Neural progenitor cell (in vitro differentiated cells): Measurements from ENCODE around the gene PTOV1. TPM values are rescaled to one million over a fixed set of nuclear protein-coding genes. Genes with fewer than 3 reads are reported as not detected.

Source experiments
- DNase-seq: peaks from one replicate; pipeline ENCODE4 v3.0.0-alpha.2; 2016; ENCODE audit warnings: low spot score
- H2AFZ ChIP-seq: fragments of 200-600 bp; sonication (generic); replicated peaks from 2 replicates; pipeline ENCODE4 v1.6.1; 2016; ENCODE audit warnings: antibody characterized with exemption
- H3F3A ChIP-seq: fragments of 200-600 bp; sonication (generic); 2 replicates; pipeline ENCODE4 v1.6.1; 2016; ENCODE audit warnings: antibody characterized with exemption, low read depth
- H3K27ac ChIP-seq: fragments of 200-600 bp; sonication (generic); 2 replicates; pipeline ENCODE4 v1.5.1; 2016; ENCODE audit warnings: mild to moderate bottlenecking
- H3K27me3 ChIP-seq: fragments of 200-600 bp; sonication (generic); 2 replicates; pipeline ENCODE4 v1.6.1; 2016; ENCODE audit warnings: mild to moderate bottlenecking, moderate library complexity
- H3K36me3 ChIP-seq: fragments of 200-600 bp; sonication (generic); 2 replicates; pipeline ENCODE4 v1.5.1; 2016
- H3K4me1 ChIP-seq: fragments of 200-600 bp; sonication (generic); 2 replicates; pipeline ENCODE4 v1.6.1; 2016; ENCODE audit warnings: mixed run types
- H3K4me2 ChIP-seq: fragments of 200-600 bp; sonication (generic); 2 replicates; pipeline ENCODE4 v1.6.1; 2016
- H3K4me3 ChIP-seq: fragments of 200-600 bp; sonication (generic); 2 replicates; pipeline ENCODE4 v1.5.1; 2016
- H3K79me2 ChIP-seq: fragments of 200-600 bp; sonication (generic); 2 replicates; pipeline ENCODE4 v1.6.1; 2016; ENCODE audit warnings: low read depth
- H3K9ac ChIP-seq: fragments of 200-600 bp; sonication (generic); 2 replicates; pipeline ENCODE4 v1.6.1; 2016
- H3K9me3 ChIP-seq: fragments of 200-600 bp; sonication (generic); 2 replicates; pipeline ENCODE4 v1.5.1; 2016; ENCODE audit warnings: low read depth
- H4K20me1 ChIP-seq: fragments of 200-600 bp; sonication (generic); 2 replicates; pipeline ENCODE4 v1.6.1; 2016; ENCODE audit warnings: low read depth
- H3K27ac Mint-ChIP-seq: 3 replicates; pipeline ENCODE4 v1.8.0; 2021; ENCODE audit warnings: mixed read lengths
- H3K27me3 Mint-ChIP-seq: 2 replicates; pipeline ENCODE4 v1.8.0; 2022; ENCODE audit warnings: low read depth, mild to moderate bottlenecking, inconsistent platforms, moderate library complexity, mixed read lengths; ENCODE audit not compliant: insufficient read depth
- H3K36me3 Mint-ChIP-seq: 3 replicates; pipeline ENCODE4 v1.8.0; 2021; ENCODE audit warnings: mixed read lengths
- H3K4me1 Mint-ChIP-seq: 3 replicates; pipeline ENCODE4 v1.8.0; 2021; ENCODE audit warnings: mixed read lengths
- H3K4me3 Mint-ChIP-seq: 3 replicates; pipeline ENCODE4 v1.8.0; 2021; ENCODE audit warnings: mild to moderate bottlenecking, moderate library complexity, mixed read lengths
- H3K9me3 Mint-ChIP-seq: 3 replicates; pipeline ENCODE4 v1.8.0; 2020; ENCODE audit warnings: mixed read lengths
- EZH2 ChIP-seq: fragments of 200-600 bp; sonication (generic); IDR thresholded peaks from 2 replicates; pipeline ENCODE4 v1.6.1; 2017; ENCODE audit warnings: antibody characterized with exemption, mild to moderate bottlenecking, moderate library complexity
- EZH2phosphoT487 ChIP-seq: fragments of 200-600 bp; sonication (generic); IDR thresholded peaks from 2 replicates; pipeline ENCODE4 v1.6.1; 2017; ENCODE audit warnings: antibody characterized with exemption
- total RNA-seq: library from RNA; depleted of rRNA; stranded (reverse); fragments of >200 nt; gene quantifications from 2 replicates; pipeline ENCODE4 v1.2.3, GENCODE V29; 2015; ENCODE audit warnings: low replicate concordance
- TF ChIP-seq, protein P1 (sequence below): fragments of 200-600 bp; sonication (generic); IDR thresholded peaks from 2 replicates; pipeline ENCODE4 v1.5.1; 2017; ENCODE audit warnings: antibody characterized with exemption, mild to moderate bottlenecking

The PTOV1 gene
- total RNA-seq, 1 donor from 2014 or later = 63.5 TPM

DNA sequence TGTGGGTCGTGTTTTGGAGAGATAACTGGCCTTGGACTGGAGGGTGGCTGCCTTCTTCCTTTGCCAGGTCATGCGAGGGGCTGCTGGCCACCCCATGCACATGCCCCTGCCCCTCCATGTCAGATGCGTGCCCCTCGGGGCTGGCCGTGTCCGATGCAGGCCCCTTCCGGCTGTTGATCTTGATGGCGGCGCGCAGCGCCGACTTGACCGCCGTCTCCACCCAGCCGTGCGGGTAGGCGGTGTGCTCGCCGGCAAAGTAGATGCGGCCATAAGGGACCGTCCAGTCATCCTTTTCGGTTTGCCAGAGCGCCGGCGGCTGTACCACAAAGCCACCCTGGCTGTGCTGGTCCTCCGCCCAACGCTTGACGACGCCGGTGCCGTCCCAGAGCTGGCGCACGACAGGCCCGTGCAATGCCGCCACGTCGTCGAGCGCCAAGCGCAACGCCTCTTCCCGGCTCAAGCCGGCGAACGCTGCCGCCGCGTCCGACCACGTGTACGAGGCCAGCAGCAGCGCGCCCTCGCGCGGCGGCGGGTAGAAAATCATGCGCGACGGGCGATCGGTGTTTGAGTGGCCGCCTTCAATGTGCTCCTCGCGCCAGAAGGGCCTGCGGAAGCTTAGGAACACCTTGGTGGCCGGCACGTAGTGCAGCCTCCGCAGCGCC is 38.9 kb downstream of the PTOV1 start:
- H3K9me3 ChIP-seq = no peaks in the 10 kb centered on the region
- H3K9ac ChIP-seq = no peak overlapping the region

DNA sequence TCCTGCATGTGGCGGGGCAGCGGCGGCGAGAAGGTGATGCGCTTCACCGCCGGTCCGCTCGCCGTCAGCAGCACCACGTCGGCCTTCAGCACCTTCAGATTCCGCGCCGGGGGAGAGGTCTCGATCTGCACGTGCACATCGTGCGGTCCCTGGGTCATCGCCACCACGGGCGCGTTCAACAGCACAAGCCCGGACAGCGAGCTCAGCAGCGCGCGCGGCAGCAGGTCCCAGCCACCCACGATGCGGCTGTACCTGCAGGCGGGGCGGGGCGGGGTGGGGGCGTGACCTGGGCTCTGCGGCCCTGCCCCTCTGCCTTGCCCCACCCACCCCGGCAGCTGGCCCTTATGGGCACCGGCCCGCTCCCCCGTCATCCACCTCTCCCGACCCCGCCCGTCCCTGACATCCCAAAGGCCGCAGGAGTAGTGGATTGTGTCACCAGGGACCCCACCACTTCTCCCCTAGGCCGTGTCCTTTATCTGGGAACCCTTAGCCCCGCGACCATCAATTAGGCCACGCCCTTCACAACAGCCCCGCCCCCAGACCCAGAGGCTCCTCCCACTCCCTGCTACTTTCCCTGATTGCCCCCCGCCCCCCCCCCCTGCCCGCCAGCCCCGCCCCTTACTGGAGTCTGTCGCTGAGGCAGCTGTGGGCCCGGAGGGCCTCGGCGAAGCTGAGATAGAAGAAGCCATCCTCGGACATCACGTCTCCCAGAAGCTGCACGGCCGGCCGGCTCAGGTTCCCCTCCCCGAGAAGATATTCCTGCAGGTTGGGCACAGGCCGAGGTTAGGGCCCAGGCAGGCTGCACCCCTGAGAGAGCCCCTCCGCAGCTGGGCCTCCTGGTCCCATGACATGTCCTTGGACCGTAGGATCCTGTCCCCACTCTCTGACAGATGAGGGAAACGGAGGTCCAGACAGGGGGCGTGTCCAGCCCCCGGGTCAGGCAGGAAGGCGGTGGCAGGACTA is 39.7 kb downstream of the PTOV1 start:
- Mint-ChIP-seq H3K27me3 (peaks cover 17% of the 10 kb centered on the region), H3K4me3 (peak overlapping the region; percentile 82), H3K36me3 (peaks cover 2% of the 10 kb centered on the region), H3K4me1 (peaks cover 4% of the 10 kb centered on the region), H3K27ac (no peak overlapping the region), H3K9me3 (no peaks in the 10 kb centered on the region)
- H3K27ac ChIP-seq = no peak overlapping the region
- peak; percentile 82 for DNase-seq
- no peaks in the 10 kb centered on the region for H3K36me3 ChIP-seq
- H4K20me1 ChIP-seq = no peaks in the 10 kb centered on the region
- H3K27me3 ChIP-seq = peaks cover 24% of the 10 kb centered on the region
- TF ChIP-seq, protein P1, sequence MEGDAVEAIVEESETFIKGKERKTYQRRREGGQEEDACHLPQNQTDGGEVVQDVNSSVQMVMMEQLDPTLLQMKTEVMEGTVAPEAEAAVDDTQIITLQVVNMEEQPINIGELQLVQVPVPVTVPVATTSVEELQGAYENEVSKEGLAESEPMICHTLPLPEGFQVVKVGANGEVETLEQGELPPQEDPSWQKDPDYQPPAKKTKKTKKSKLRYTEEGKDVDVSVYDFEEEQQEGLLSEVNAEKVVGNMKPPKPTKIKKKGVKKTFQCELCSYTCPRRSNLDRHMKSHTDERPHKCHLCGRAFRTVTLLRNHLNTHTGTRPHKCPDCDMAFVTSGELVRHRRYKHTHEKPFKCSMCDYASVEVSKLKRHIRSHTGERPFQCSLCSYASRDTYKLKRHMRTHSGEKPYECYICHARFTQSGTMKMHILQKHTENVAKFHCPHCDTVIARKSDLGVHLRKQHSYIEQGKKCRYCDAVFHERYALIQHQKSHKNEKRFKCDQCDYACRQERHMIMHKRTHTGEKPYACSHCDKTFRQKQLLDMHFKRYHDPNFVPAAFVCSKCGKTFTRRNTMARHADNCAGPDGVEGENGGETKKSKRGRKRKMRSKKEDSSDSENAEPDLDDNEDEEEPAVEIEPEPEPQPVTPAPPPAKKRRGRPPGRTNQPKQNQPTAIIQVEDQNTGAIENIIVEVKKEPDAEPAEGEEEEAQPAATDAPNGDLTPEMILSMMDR = peak; percentile 3
- no peak for TF ChIP-seq EZH2phosphoT487
- TF ChIP-seq EZH2 = peak; percentile 22
- H3F3A ChIP-seq = peaks cover 23% of the 10 kb centered on the region
- H2AFZ ChIP-seq = peak overlapping the region; percentile 42
- peak overlapping the region; percentile 48 for H3K4me2 ChIP-seq
- no peaks in the 10 kb centered on the region for H3K9me3 ChIP-seq
- H3K9ac ChIP-seq = no peak overlapping the region
- H3K79me2 ChIP-seq = no peaks in the 10 kb centered on the region
- H3K4me1 ChIP-seq = no peaks in the 10 kb centered on the region
- peak overlapping the region; percentile 30 for H3K4me3 ChIP-seq

More for the DNA sequence above, 38.9 kb downstream of the PTOV1 start:
- Histone ChIP-seq H4K20me1 (no peaks in the 10 kb centered on the region), H3K27ac (no peak overlapping the region), H3K36me3 (no peaks in the 10 kb centered on the region), H3K4me1 (no peaks in the 10 kb centered on the region), H3K4me3 (peak overlapping the region; percentile 30), H3F3A (peaks cover 23% of the 10 kb centered on the region), H2AFZ (peak overlapping the region; percentile 30), H3K79me2 (no peaks in the 10 kb centered on the region), H3K4me2 (peak overlapping the region; percentile 48), H3K27me3 (peaks cover 24% of the 10 kb centered on the region)
- peak overlapping the region; percentile 82 for H3K4me3 Mint-ChIP-seq
- DNase-seq = peak; percentile 91
- H3K4me1 Mint-ChIP-seq = peaks cover 4% of the 10 kb centered on the region
- peaks cover 17% of the 10 kb centered on the region for H3K27me3 Mint-ChIP-seq
- no peaks in the 10 kb centered on the region for H3K9me3 Mint-ChIP-seq
- TF ChIP-seq, protein P1 = peak; percentile 74
- TF ChIP-seq EZH2 = peak; percentile 45
- TF ChIP-seq EZH2phosphoT487 = peak; percentile 45
- no peak overlapping the region for H3K27ac Mint-ChIP-seq
- H3K36me3 Mint-ChIP-seq = peaks cover 6% of the 10 kb centered on the region

DNA sequence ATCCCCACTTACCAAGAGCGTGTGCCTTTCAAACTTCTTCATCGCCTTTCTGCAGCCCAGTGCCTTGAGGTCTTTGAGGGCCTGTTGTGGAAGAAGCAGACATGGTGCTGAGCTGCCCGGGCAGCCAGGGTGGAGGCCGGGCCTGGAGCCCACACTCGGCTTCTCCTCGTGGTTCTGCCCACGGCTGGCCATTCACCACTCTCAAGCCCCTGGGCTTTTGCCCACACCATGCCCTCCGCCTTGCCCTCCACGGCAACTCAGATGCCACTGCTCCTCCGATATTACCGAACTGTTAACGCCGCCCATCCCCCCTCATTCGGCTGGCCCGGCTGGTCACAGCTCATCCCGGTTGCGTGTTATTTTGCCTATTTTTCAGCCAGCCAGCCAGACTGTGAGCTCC is 40.4 kb downstream of the PTOV1 start:
- no peak overlapping the region for H3K27ac ChIP-seq
- H4K20me1 ChIP-seq = no peaks in the 10 kb centered on the region
- H3K79me2 ChIP-seq = no peaks in the 10 kb centered on the region
- H3K36me3 Mint-ChIP-seq = peaks cover 2% of the 10 kb centered on the region
- no peak overlapping the region for H3K9ac ChIP-seq
- no peaks in the 10 kb centered on the region for H3K9me3 ChIP-seq
- no peak for DNase-seq
- peaks cover 24% of the 10 kb centered on the region for H3K27me3 ChIP-seq
- peaks cover 19% of the 10 kb centered on the region for H3K27me3 Mint-ChIP-seq
- no peak overlapping the region for H2AFZ ChIP-seq
- H3K36me3 ChIP-seq = no peaks in the 10 kb centered on the region
- peaks cover 7% of the 10 kb centered on the region for H3K4me1 Mint-ChIP-seq
- H3K9me3 Mint-ChIP-seq = no peaks in the 10 kb centered on the region
- no peak overlapping the region for H3K4me3 ChIP-seq
- H3K4me3 Mint-ChIP-seq = peak overlapping the region; percentile 30
- H3K4me2 ChIP-seq = no peak overlapping the region
- peaks cover 23% of the 10 kb centered on the region for H3F3A ChIP-seq
- peak overlapping the region; percentile 42 for H3K27ac Mint-ChIP-seq
- TF ChIP-seq EZH2phosphoT487 (no peak), EZH2 (no peak)
- TF ChIP-seq, protein P1 = no peak
- no peaks in the 10 kb centered on the region for H3K4me1 ChIP-seq
